Activated naive CD4-positive, alpha-beta T cell treated with anti-CD3 and anti-CD28 coated beads for 36 hours (primary cell): Measurements from ENCODE around the gene HECTD4. TPM values are rescaled to one million over a fixed set of nuclear protein-coding genes. Genes with fewer than 3 reads are reported as not detected.

Source experiments
- microRNA-seq: library from miRNA; unstranded; fragments of <30 nt; microRNA quantifications from one replicate; pipeline ENCODE4 v1.2.0, GENCODE V29; 2022; ENCODE audit warnings: borderline microRNAs expressed, borderline replicate concordance
- total RNA-seq, 2 experiments: library from RNA; stranded (reverse); gene quantifications; one replicate each; pipeline ENCODE4 v1.2.3, GENCODE V29; 2021

The HECTD4 gene
- total RNA-seq, 2 experiments from 2014 or later: 17.6 to 19.2 TPM

Small RNA genes within 50 kb of the gene (microRNA-seq; reads per million reads assigned to microRNA genes)
- not detected for gene MIR6861

Other genes starting within 250 kb of the HECTD4 start
- 1,000 to 10,000 TPM; 2,358 to 2,432 TPM for gene RPL6, start 27.2 kb upstream of the HECTD4 start, total RNA-seq
- gene PTPN11, start 36.5 kb upstream of the HECTD4 start, total RNA-seq: 100 to 1,000 TPM; 137 to 141 TPM